Left cardiac atrium (tissue), 4 donors: ENCODE data around the gene DHCR7. TPM values are rescaled to one million over a fixed set of nuclear protein-coding genes. Genes with fewer than 3 reads are reported as not detected.

Source experiments
- ATAC-seq, 2 donors: fragments of 200-7000 bp; cut with Tn5 transposase; one replicate each; pipeline ENCODE4 v1.9.1; 2020; ENCODE audit warnings: mild to moderate bottlenecking in 2 of 2, moderate library complexity in 2 of 2
- DNase-seq: peaks from one replicate; pipeline ENCODE4 v3.0.0-alpha.2; 2020
- intact Hi-C, 2 donors: fragments of 100-400 bp; cut with DNase I; formaldehyde crosslinking; loops; one replicate each; pipeline versions ENCODE4 v1.14.1 to v1.15.1; 2022 to 2023
- microRNA-seq, 2 donors: library from miRNA; unstranded; fragments of <30 nt; microRNA quantifications; one replicate each; pipeline ENCODE4 v1.2.0, GENCODE V29; 2020
- total RNA-seq, 2 donors: library from RNA; stranded (reverse); fragmentation: NEBNext Ultra II Directional; extraction: Animal tissue kit (Norgen Biotek cat#: 25700); gene quantifications; one replicate each; pipeline ENCODE4 v1.2.1, GENCODE V29; 2021
- donor health status: DM: no; HTN: yes; CAD: no.
- donor health status: DM: no; HTN: yes; CAD: no; lungs with severe emphysema.
- donor health status: DM: yes; HTN: yes; CAD: no.
- donor health status: Dilated cardiomyopathy.

Gene DHCR7
- total RNA-seq, 2 donors from 2014 or later, result 53.8 to 63.3 TPM

DNA sequence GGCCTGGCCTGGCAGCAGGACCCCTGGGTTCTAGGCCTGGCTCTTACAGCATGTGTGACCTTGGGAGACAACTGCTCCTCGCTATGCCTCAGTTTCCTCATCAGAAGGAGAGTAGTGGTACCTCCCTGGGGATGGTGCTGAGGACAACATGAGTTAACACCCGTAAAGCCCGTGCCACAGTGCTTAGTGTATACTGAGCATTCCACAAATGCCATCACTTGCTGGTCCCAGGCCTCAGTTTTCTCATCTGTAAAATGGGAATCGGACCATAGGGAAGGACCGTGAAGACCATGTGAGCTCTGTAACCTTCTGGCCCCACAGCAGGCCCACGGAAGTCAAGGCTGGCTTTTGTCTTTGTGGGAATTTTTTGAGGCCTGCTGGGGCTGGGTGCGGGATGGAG lies 52.4 kb downstream of the DHCR7 start:
- DNase-seq, result no peak
- intact Hi-C loops, result no loop called here
- ATAC-seq, result no peak

GRCh38 chr11:71395263-71395560 lies 53.0 kb downstream of the DHCR7 start:
- DNase-seq, result no peak
- intact Hi-C loops, result no loop called here
- ATAC-seq, result no peak

DNA sequence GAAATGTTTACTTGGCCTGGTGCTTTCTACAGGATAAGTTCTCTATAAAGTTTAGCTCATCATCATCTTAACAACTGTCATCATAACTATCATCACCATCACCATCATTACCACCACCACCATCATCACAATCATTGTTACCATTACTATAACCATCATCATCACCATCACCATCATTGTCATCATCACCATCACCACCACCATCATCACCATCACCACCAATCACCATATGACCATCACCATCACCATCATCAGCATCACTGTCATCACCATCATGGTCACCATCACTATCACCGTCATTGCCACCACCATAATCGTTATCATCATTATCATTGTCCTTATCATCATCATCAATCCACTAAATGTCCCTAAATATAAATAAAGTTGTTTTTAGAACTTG lies 54.9 kb downstream of the DHCR7 start:
- DNase-seq, result no peak
- intact Hi-C loops, result no loop called here
- ATAC-seq, result no peak

DNA sequence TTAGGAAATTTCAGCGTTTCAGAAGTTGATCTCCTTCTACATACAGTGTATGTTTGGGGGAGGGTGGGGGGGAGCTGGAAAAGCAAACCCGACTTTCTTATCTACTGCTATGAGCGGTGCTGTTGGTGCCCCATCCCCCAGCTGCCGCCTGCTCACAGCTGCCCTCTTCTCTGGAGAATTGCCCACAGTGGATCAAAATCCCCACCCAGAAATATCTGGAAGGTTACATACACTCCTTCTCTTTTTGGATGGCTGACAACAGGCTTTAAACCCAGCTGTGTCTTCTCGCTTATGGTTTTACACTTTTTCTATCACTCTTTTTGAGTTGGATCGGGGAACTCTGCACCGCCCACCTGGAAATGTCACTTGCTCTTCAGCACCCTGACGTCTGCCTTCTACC lies 56.4 kb downstream of the DHCR7 start:
- DNase-seq, result no peak
- ATAC-seq, result peak in 1 of 2 donors; percentile 38
- intact Hi-C loops, result no loop called here

DNA sequence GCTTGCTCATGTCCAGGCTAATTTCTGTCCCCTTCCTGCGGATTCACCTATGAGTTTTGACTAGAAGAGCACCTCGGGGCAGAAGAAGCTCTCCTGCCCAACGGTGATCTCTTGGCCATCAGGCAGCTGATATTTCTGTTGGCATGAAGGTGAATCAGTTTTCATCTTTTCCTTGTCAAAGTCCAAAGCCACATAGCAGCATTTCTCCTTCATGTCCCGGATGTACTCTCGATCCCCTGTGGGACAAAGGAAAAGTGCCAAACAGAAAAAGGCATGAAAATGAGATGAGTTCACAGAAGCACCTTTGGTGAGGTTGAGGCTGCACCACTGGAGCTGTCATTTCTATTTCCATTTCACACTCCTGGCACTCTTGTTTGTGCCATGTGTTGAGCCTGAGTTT lies 56.8 kb downstream of the DHCR7 start:
- no peak for ATAC-seq
- intact Hi-C loops, result no loop called here
- DNase-seq, result no peak

- DNase-seq (no peak), ATAC-seq (no peak)
- intact Hi-C loops, result no loop called here
Measured at GRCh38 chr11:71388637-71389235, 59.5 kb downstream of the DHCR7 start.

DNA sequence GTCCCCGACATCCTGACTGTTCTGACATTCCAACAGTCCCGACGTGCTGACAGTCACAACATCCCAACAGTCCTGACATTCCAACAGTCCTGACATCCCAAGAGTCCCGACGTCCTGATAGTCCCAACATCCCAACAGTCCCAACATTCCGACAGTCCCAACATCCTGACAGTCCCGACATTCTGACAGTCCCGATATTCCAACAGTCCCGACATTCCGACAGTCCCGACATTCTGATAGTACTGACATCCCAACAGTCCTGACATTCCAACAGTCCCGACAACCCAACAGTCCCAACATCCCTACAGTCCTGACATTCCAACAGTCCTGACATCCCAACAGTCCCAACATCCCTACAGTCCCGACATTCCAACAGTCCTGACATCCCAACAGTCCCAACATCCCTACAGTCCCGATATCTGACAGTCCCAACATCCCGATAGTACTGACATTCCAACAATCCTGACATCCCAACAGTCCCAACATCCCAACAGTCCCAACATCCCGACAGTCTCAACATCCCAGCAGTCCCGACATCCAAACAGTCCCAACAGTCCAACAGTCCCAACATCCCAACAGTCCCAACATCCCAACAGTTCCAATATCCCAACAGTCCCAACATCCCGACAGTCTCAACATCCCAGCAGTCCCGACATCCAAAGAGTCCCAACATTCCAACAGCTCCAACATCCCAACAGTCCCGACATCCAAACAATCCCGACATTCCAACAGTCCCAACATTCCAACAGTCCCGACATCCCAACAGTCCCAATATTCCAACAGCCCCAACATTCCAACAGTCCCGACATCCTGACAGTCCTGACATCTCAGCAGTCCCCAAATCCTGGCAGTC lies 60.2 kb downstream of the DHCR7 start:
- DNase-seq (no peak), ATAC-seq (no peak)
- intact Hi-C loops, result no loop called here

DNA sequence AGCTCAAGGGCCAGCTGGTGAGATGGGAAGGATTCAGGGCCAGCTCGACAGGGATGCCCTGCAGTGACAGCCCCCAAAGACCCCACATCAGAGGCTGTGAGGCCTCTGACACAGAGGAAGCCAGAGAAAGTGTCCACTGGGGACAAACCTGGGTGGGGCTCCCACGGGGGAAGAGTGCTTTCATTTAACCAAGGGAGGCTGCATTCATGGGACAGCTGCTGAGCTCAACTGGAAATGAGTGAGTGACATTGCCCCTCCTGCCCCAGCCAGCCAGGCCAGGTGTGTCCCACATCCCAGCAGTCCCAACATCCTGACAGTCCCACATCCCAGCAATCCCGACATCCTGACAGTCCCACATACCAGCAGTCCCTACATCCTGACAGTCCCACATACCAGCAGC lies 61.0 kb downstream of the DHCR7 start:
- intact Hi-C loops, result no loop called here
- no peak for ATAC-seq
- DNase-seq, result no peak

- DNase-seq (no peak), ATAC-seq (no peak)
- intact Hi-C loops, result no loop called here
Measured at GRCh38 chr11:71386202-71386601, 62.0 kb downstream of the DHCR7 start.

GRCh38 chr11:71385091-71385490 lies 63.1 kb downstream of the DHCR7 start:
- intact Hi-C loops, result no loop called here

GRCh38 chr11:71384561-71384960 lies 63.6 kb downstream of the DHCR7 start:
- ATAC-seq (no peak), DNase-seq (no peak)
- intact Hi-C loops, result no loop called here

More at GRCh38 chr11:71385091-71385490, 63.1 kb downstream of the DHCR7 start:
- DNase-seq, result no peak
- ATAC-seq, result no peak

Small RNA genes within 50 kb of the gene (microRNA-seq; reads per million reads assigned to microRNA genes)
- gene MIR6754, result 0 to 0.20 reads per million in 2 donors

Other genes with a start within 250 kb of the DHCR7 start
- gene SHANK2, start 195.8 kb downstream of the DHCR7 start, total RNA-seq, result under 1 TPM; 0.18 to 0.44 TPM
- gene NADSYN1, start 4.8 kb upstream of the DHCR7 start, total RNA-seq, result 10 to 100 TPM; 25.9 to 26.7 TPM
- gene KRTAP5-7, start 78.9 kb upstream of the DHCR7 start, total RNA-seq, result not detected
- not detected for gene KRTAP5-8, start 89.6 kb upstream of the DHCR7 start, total RNA-seq
- not detected for gene KRTAP5-9, start 100.0 kb upstream of the DHCR7 start, total RNA-seq
- not detected for gene KRTAP5-10, start 117.2 kb upstream of the DHCR7 start, total RNA-seq
- gene KRTAP5-11, start 134.5 kb upstream of the DHCR7 start, total RNA-seq, result not detected